Esophagus mucosa (tissue), 1 donor: ENCODE measurements around the gene ROR2. TPM values are rescaled to one million over a fixed set of nuclear protein-coding genes. Genes with fewer than 3 reads are reported as not detected.
"Not testable (repeated sequence)": the region's sequence is repeated elsewhere in the genome, so short reads cannot be mapped to it uniquely, and the experiment has no call there.

Experiments used
- ATAC-seq: fragments of 200-7000 bp; cut with Tn5 transposase; one replicate; pipeline ENCODE4 v1.9.1; 2020
- total RNA-seq: library from RNA; stranded (reverse); gene quantifications from one replicate; pipeline ENCODE4 v1.2.4, GENCODE V29; 2023
- donor health status: DM: yes; HTN: yes; CAD: no.

Gene ROR2
- 2.5 TPM for total RNA-seq

DNA sequence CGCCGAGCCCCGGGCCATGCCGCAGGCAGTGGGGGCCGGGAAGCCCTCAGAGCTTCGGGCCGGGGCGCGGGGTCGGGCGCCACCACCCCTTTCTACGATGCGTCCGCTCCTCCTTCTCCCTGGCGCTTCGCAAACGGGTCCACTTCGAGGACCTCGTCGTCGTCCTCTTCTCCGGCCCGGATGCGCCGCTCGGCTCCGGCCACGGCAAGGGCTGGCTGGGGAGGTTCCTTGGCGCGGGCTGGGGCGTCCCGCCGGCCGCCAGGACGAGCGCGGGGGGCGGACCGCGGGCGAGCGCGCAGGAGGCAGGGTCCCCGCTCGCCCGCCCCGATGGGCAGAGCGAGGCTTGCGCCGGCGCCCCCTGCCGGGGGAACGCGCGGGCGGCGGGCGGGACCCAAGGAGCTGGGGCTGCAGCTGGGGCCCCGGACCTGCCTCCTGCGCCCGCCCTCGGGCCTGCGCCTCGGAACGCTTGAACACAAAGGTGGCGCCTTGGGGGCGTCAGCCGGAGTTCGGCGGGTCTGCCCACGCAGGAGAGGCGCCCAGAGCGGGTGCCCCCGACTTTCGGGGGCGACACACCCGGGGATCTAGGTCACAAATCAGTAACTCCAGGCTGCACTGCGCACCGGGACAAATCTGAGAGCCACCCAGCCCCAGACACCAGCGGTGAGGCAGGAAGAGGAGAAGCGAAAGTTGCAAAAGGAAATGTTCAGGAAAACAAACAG, at the start of gene ROR2:
ROR2 (minus strand) TSS at position 283 of the 719 bp plus-strand sequence.
- ATAC-seq = peak; percentile 55

GRCh38 chr9:91995000-91995655, 45.1 kb upstream of the ROR2 start:
- no peak for ATAC-seq

- ATAC-seq = no peak
Measured at GRCh38 chr9:91994422-91994821, 44.4 kb upstream of the ROR2 start.

DNA sequence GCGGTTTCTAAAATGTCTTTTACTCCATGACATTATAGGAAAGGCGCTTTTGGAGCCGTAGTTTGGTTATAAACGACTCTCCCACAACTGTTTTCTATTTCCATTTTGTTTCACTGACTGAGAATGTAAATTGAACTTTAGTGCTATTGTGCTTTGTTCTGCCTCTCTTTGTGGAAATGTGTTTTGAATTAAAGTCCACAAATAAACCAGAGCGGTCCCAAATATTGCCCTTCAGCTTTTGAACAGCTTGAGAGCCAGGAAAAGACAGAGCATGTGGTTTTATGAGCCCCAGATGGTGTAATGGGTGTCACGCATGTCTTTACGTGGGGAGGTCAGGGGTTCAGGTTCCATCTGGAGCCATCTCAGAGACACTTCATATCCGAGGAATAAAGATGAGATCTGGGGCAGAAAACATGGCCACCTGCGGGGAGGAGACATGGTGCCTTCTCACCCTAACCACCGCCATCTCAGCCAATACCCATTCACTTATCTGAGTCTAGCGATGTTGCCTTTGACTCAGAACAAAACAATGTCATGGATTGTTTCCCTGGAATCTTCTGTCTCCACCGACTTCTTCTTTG, 42.5 kb upstream of the ROR2 start:
- ATAC-seq = no peak

GRCh38 chr9:91991721-91992341, 41.8 kb upstream of the ROR2 start:
- no peak for ATAC-seq

GRCh38 chr9:91986248-91986647, 36.2 kb upstream of the ROR2 start:
- no peak for ATAC-seq

DNA sequence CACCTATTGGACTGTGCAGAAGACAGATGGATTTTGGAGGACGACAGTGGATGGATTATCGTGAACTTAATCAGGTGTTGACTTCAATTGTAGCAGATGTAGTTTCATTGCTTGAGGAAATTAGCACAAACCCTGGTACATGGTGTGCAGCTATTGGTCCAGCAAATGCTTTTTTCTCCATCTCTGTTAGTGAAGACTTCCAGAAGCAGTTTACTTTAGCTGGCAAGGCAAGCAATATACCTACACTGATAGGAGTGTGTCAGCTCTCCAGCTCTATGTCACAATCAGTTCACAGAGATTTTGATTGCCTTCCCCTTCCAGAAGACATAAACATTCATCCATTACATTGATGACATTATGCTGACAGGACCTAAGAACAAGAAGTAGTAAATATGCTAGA, 35.7 kb upstream of the ROR2 start:
- no peak for ATAC-seq

DNA sequence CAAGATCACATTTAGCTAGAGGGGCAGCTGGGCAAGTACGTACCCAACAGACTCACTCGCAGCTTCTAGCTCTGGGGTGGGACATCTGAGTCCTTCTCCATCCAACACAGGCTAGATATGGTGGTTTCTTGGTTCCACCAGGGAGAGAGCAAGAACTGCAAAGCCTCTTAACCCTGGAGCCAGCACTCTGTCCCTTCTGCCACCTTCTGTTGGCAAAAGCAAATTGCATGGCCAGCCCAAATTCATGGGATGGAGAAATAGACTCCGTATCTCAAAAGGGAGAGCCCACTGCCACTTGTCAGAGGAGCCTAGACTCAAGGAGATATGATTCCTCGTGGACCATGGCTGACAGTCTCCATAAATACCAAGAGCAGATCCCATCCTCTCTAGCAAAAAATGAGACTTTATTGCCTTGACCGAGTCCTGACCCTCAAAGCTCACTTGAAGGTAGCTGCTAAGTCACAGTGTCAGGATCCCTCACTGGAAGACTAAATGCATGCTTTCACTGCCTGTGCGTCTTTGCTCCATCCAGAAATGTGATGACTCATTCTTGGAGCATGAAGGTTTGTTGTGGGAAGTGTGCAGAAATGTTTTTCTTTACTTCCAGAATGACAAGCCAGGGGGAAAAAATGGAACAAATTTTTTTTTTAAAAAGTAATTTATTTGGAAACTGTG, 28.8 kb upstream of the ROR2 start:
- peak; percentile 39 for ATAC-seq

DNA sequence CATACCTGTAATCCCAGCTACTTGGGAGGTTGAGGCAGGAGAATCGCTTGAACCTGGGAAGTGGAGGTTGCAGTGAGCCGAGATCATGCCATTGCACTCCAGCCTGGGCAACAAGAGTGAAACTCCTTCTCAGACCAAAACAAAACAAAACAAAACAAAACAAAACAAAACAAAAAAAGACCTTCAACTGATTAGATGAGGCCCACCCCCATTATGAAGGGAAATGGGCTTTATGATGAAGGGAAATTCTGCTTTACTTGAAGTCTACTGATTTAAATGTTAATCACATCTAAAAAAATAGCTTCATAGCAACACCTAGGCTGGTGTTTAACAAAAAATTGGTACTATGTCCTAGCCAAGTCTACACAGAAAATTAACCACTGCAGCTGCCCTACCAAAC, 25.2 kb upstream of the ROR2 start:
- ATAC-seq = not testable (repeated sequence)

DNA sequence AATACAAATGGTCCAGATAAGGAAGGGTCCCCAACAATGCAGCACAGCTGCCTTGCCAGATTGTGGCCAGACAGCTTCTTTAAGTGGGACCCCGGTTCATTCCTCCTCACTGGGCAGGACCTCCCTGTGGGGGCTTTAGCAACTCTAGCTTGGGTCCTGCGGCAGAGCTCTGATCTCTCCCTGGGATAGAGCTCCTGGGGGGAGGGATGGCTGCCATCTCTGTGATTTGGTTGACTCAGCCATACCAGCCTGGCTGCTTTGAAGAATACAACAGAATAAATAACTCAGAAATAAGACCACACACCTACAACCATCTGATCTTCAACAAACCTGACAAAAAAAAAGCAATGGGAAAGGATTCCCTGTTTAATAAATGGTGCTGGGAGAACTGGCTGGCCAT, 22.7 kb upstream of the ROR2 start:
- no peak for ATAC-seq

DNA sequence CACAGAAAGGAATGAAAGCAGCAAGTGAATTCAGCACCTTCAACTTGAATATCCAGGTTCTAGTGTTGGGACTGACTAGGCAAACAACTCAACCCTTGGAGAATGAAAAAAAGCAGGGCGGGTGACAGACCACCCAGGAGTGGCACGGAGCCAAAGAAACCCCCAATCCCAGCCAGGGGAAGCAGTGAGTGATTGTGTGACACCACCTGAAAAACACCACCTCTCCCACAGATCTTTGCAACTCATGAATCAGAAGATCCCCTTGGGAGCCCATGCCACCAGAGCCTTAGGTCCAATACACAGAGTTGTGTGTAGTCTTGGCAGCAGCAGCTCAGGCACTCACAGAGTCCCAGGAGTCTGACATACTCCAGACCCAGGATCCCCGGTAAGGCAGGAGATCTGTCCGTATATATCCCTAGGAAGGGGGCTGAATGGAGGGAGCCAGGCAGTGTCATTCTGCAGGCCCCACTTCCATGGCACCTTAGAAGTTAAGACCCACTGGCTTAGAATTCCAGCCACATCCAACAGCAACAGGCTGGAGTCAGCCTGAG, 22.1 kb upstream of the ROR2 start:
- no peak for ATAC-seq

GRCh38 chr9:91967259-91967658, 17.2 kb upstream of the ROR2 start:
- ATAC-seq = no peak

DNA sequence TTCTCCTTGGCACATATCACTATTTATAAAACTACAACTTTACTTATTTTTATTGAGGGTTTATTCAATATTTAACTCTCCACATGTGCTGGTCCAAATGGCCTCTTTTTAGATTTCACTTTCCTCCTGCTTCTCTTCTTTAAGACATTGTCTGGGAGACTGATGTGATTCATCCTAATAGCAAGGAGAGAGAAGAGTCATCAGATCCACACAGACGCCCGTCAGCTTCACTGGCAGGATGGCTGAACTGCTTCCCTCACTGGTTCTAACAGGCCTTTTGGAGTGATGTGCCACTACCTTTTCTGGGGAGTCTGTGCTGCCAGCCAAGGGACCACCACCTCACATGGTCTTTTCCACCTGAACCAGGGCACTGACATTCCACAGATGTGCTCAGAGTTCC, 16.5 kb upstream of the ROR2 start:
- ATAC-seq = no peak

DNA sequence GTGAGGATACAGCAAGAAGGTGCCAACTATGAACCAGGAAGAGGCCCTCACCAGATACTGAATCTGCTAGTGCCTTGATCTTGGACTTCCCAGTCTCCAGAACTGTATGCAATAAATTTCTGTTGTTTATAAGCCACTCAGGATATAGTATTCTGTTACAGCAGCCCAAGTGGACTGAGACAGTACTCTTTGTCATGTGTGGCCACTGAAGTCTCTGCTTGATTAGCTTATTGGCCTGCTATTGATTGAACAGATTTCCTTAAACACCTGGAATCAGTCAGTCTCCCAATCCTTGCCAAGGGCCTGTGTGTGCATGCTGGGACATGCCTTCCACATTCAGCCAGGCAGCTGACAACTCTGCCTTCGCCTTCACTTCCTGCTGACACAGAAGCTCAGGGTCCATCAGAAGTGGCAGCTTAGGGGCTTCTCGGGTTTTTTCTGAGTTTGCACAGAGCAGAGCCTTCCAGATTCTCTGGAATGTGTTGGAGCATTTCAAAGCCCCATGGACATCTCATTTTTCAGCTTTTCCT, 13.7 kb upstream of the ROR2 start:
- ATAC-seq = no peak

DNA sequence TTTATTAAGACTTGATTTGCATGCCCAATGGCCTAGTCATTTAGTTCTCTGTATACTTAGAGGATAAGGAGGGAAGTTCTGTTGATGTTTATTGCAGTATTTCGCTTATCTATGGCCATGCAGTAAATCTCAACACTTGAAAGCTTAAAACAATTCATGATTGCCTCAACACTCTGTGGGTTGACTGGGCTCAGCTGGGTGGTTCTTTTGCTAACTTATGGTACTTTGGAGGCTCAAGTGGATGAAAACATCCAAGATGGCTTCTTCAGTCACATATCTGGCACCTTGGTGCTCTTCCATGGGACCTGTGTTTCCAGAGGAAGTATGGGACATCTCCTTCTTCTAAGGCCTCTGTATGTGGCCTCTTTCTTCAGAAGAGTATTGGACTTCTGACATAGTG, 10.3 kb upstream of the ROR2 start:
- ATAC-seq = no peak

- no peak for ATAC-seq
Measured at GRCh38 chr9:91958174-91958573, 8.1 kb upstream of the ROR2 start.

GRCh38 chr9:91954841-91955471, 4.9 kb upstream of the ROR2 start:
- peak; percentile 44 for ATAC-seq

DNA sequence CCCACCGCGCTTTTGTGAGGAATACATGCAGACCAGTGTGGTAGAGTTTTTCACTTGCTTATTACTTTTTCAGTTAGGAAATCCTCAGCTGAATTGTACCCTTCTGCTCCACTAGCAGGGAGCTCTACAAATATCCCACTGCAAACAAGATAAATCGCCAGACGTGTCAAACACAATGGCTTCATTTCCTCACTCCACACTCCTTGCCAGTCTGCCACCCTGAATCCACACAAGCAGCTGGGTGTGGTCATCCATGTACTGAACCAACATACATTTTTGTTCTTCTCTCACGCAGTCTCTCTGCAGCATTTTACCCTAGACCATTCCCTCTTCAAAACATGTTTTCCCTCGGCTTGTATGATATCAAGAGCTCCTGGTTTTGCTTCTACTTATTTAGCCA, 3.7 kb upstream of the ROR2 start:
- ATAC-seq = peak; percentile 37

- no peak for ATAC-seq
Measured at GRCh38 chr9:91951944-91952520, 2.0 kb upstream of the ROR2 start.

DNA sequence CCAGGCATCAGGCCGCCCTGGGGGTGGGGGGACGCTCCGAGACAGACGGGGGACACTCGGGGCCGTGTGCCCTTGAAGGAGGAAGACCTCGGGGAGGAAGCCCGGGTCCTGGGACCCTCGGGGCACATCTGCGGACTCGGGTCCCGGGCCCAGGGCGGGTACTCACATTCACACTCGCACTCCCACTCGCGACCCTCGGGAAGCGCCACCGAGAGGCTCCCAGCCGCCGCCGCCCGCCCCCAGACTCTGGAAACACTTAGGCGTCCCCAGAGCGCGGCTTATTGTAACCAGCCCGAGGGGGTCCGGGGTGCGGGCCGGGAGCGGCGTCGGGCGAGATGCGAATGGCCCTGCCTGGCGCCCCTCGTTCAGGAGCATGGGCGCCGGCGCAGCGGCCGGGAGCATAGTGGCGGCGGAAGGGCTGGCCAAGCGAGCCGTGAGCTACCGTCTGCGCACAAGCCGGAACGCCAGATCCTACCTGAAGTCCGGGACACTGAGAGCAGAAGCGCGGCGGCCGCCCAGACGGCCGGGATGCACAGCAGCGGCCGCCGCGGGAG, 559 bp downstream of the ROR2 start:
- peak; percentile 19 for ATAC-seq
